Activated CD4-positive, alpha-beta T cell treated with anti-CD3 and anti-CD28 coated beads for 48 hours (primary cell): ENCODE data around the gene ARIH1.
"Not testable (repeated sequence)": the region's sequence is repeated elsewhere in the genome, so short reads cannot be mapped to it uniquely, and the experiment has no call there.

Source experiments
- DNase-seq: peaks from one replicate; pipeline ENCODE4 v3.0.0-alpha.2; 2020

The ARIH1 gene

GRCh38 chr15:72609862-72610261 is 135.7 kb downstream of the ARIH1 start:
- no peak for DNase-seq

- not testable (repeated sequence) for DNase-seq
Measured at GRCh38 chr15:72612324-72612723, 138.2 kb downstream of the ARIH1 start.

- DNase-seq = no peak
Measured at GRCh38 chr15:72614810-72615532, 140.8 kb downstream of the ARIH1 start.

- DNase-seq = peak; percentile 26
Measured at GRCh38 chr15:72615533-72616233, 141.6 kb downstream of the ARIH1 start.

- no peak for DNase-seq
Measured at GRCh38 chr15:72616491-72617210, 142.5 kb downstream of the ARIH1 start.

GRCh38 chr15:72623854-72624253 is 149.7 kb downstream of the ARIH1 start:
- DNase-seq = not testable (repeated sequence)

- DNase-seq = not testable (repeated sequence)
Measured at GRCh38 chr15:72626153-72626552, 152.0 kb downstream of the ARIH1 start.

GRCh38 chr15:72628249-72629067 is 154.3 kb downstream of the ARIH1 start:
- DNase-seq = peak; percentile 47

GRCh38 chr15:72629068-72629570 is 155.0 kb downstream of the ARIH1 start:
- not testable (repeated sequence) for DNase-seq

GRCh38 chr15:72636519-72637282 is 162.6 kb downstream of the ARIH1 start:
- DNase-seq = peak; percentile 76

GRCh38 chr15:72639759-72640483 is 165.8 kb downstream of the ARIH1 start:
- DNase-seq = not testable (repeated sequence)

- not testable (repeated sequence) for DNase-seq
Measured at GRCh38 chr15:72642271-72642670, 168.1 kb downstream of the ARIH1 start.

- DNase-seq = not testable (repeated sequence)
Measured at GRCh38 chr15:72648631-72649253, 174.6 kb downstream of the ARIH1 start.
